Left lung (tissue), 10 donors: ENCODE results near the gene SOX12. TPM values are rescaled to one million over a fixed set of nuclear protein-coding genes. Genes with fewer than 3 reads are reported as not detected.
"Not testable (repeated sequence)": the region's sequence is repeated elsewhere in the genome, so short reads cannot be mapped to it uniquely, and the experiment has no call there.

Experiments used
- ATAC-seq: fragments of 200-7000 bp; cut with Tn5 transposase; one replicate; pipeline ENCODE4 v1.9.1; 2020; ENCODE audit warnings: moderate library complexity
- DNase-seq, 4 donors: peaks; one replicate each; pipeline ENCODE4 v3.0.0-alpha.2; 2013 to 2020
- H3K27ac ChIP-seq, 2 donors: fragments of 200-600 bp; sonication (generic) in 1 of 2; one replicate each; pipeline versions ENCODE4 v1.5.0 to v1.8.0; 2020 to 2021
- H3K27me3 ChIP-seq, 2 donors: fragments of 200-600 bp; sonication (generic) in 1 of 2; one replicate each; pipeline versions ENCODE4 v1.5.0 to v1.8.0; 2020 to 2021
- H3K36me3 ChIP-seq, 2 donors: fragments of 200-600 bp; sonication (generic) in 1 of 2; one replicate each; pipeline versions ENCODE4 v1.5.0 to v1.8.0; 2020 to 2021
- H3K4me1 ChIP-seq, 2 donors: fragments of 200-600 bp; one replicate each; pipeline ENCODE4 v1.8.0; 2021
- H3K4me3 ChIP-seq, 2 donors: fragments of 200-600 bp; sonication (generic) in 1 of 2; one replicate each; pipeline versions ENCODE4 v1.5.0 to v1.8.0; 2020 to 2021; ENCODE audit warnings: mild to moderate bottlenecking in 1 of 2
- H3K9me3 ChIP-seq, 2 donors: fragments of 200-600 bp; sonication (generic) in 1 of 2; one replicate each; pipeline versions ENCODE4 v1.5.0 to v1.8.0; 2020 to 2021
- intact Hi-C, 2 donors: fragments of 100-400 bp; cut with DNase I; formaldehyde crosslinking; loops; one replicate each; pipeline versions ENCODE4 v1.11.2 to v1.14.2; 2022
- polyA plus RNA-seq, 6 donors: library from polyadenylated mRNA; unstranded; fragments of 120-200 nt; gene quantifications; one replicate each; pipeline ENCODE4 v1.2.1, GENCODE V29; 2013; ENCODE audit not compliant: insufficient read length in 6 of 6
- total RNA-seq, 2 donors: library from RNA; stranded (reverse); fragmentation: NEBNext Ultra II Directional; extraction: Animal tissue kit (Norgen Biotek cat#: 25700); gene quantifications; one replicate each; pipeline ENCODE4 v1.2.1, GENCODE V29; 2021
- TF ChIP-seq, protein P1 (sequence below), 2 donors: fragments of 200-600 bp; sonication (generic) in 1 of 2; IDR thresholded peaks; one replicate each; pipeline versions ENCODE4 v1.5.0 to v1.8.0; 2021; ENCODE audit warnings: antibody characterized with exemption in 2 of 2
- donor health status: DM: no; HTN: yes; CAD: no.
- donor health status: DM: no; HTN: no; CAD: no.

SOX12 gene
- total and polyA plus RNA-seq, 8 donors = 14.0 to 39.3 (median 30.6) TPM

DNA sequence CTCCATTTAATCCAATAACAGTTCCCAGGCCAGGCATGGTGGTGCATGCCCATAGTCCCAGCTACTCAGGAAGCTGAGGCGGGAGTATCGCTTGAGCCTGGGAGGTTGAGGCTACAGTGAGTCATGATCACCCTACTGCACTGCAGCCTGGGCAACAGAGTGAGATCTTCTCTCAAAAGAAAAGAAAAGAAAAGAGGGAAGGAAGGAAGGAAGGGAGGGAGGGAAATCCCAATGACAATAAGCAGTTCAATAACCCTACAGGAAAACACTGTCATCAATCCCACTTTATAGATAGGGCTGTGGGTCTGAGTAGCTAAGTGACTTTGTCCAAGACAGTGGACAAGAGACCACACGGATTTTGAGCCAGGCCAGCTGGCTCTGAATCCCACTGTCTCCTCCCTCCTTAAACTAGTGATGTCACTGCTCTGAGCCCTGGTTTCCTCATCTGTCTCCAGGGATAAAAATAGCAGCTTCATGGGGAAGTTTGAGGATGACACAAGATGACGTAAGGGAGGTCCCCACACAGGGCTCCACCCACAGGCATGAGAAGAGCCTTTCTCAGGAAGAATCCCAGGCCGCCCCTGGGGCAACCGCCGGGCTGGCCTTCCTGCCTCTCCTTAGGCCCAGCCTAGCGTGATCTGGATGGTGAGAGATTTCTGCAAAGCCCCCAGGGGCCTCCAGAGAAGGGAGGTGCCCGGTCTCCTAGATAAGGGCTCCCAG is 48.0 kb downstream of the SOX12 start:
- peak; percentile 8 for ATAC-seq

DNA sequence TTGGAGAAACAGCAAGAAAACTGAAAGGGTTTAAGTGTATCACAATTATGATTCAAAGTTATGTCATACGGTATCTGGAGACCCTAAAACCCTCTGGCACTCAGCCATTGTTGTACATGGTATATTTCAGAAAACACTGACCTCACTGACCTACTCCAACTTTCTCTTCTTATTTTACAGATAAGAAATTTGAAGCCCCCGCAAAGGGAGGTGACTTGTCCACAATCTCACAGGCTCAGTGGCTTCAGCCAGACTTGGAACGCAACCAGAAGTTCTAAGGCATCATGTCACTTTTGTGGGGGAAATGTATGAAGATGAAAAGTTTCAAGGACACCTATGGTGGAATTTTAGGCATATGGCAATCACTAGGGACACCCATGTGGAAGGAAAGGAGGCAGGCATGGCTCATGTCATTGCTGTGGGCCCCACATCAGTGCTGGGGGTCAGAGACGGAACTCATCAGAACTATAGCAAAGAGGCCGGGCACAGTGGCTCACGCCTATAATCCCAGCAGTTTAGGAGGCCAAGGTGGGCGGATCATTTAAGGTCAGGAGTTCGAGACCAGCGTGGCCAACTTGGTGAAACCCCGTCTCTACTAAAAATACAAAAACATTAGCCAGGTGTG is 50.0 kb downstream of the SOX12 start:
- intact Hi-C loops = no loop called here
- ATAC-seq = no peak
- DNase-seq = no peak
- Histone ChIP-seq H3K9me3 (no peaks in the 10 kb centered on the region), H3K4me1 (peaks cover 21 to 46% of the 10 kb centered on the region in 2 donors), H3K4me3 (no peak overlapping the region), H3K36me3 (no peaks in the 10 kb centered on the region), H3K27me3 (no peaks in the 10 kb centered on the region), H3K27ac (no peak overlapping the region)
- TF ChIP-seq, protein P1, sequence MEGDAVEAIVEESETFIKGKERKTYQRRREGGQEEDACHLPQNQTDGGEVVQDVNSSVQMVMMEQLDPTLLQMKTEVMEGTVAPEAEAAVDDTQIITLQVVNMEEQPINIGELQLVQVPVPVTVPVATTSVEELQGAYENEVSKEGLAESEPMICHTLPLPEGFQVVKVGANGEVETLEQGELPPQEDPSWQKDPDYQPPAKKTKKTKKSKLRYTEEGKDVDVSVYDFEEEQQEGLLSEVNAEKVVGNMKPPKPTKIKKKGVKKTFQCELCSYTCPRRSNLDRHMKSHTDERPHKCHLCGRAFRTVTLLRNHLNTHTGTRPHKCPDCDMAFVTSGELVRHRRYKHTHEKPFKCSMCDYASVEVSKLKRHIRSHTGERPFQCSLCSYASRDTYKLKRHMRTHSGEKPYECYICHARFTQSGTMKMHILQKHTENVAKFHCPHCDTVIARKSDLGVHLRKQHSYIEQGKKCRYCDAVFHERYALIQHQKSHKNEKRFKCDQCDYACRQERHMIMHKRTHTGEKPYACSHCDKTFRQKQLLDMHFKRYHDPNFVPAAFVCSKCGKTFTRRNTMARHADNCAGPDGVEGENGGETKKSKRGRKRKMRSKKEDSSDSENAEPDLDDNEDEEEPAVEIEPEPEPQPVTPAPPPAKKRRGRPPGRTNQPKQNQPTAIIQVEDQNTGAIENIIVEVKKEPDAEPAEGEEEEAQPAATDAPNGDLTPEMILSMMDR (IDR thresholded peaks at IDR 0.05) = no peak

More for the DNA sequence above, 48.0 kb downstream of the SOX12 start:
- peaks cover 21 to 45% of the 10 kb centered on the region in 2 donors for H3K4me1 ChIP-seq
- H3K4me3 ChIP-seq = no peak overlapping the region
- peak overlapping the region; percentile 79 to 82 for H3K27ac ChIP-seq
- H3K9me3 ChIP-seq = no peaks in the 10 kb centered on the region
- no peaks in the 10 kb centered on the region for H3K36me3 ChIP-seq
- TF ChIP-seq, protein P1 (IDR thresholded peaks at IDR 0.05) = no peak
- no peaks in the 10 kb centered on the region for H3K27me3 ChIP-seq
- peak in 3 of 4 donors; percentile 39 to 85 (median 67) for DNase-seq
- intact Hi-C loops = no loop called here

DNA sequence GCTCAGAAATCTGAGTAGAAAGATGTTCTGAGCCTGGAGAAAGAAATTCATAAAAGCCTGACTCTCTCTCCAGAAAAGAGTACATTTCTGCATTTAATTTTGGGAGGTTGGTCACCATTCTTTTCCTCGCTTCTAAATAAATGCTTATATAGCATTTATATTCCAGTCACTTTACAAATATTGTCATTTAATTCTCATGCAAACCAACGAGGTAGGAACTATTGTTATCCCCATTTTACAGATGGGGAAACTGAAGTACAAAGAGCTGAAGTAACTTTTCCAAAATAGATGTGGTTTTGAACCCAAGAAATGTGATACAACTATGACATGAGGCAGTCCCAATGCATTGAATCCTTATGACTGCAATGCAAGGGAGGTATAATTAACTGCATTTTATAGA is 50.7 kb downstream of the SOX12 start:
- Histone ChIP-seq H3K27me3 (no peaks in the 10 kb centered on the region), H3K9me3 (no peaks in the 10 kb centered on the region), H3K27ac (no peak overlapping the region), H3K4me3 (no peak overlapping the region), H3K4me1 (peaks cover 15 to 43% of the 10 kb centered on the region in 2 donors), H3K36me3 (no peaks in the 10 kb centered on the region)
- intact Hi-C loops = no loop called here
- TF ChIP-seq, protein P1 (IDR thresholded peaks at IDR 0.05) = no peak
- DNase-seq (no peak), ATAC-seq (no peak)

DNA sequence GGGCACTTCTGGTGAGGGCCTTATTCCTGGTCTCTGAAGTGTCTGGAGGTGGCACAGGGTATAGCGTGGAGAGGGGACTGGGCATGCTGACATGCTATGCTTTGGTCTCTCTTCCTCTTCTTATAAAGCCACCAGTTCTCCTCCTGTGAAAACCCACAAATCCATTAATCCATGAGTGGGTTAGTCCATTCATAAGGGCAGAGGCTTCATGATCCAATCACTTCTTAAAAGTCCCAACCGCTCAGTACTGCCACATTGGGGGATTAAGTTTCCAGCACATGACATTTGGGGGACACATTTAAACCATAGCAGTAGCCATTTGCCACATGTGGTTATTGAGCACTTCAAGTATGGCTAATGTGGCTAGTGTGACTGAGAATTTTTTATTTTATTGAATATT is 51.4 kb downstream of the SOX12 start:
- Histone ChIP-seq H3K9me3 (no peaks in the 10 kb centered on the region), H3K27me3 (no peaks in the 10 kb centered on the region), H3K4me1 (peaks cover 9 to 39% of the 10 kb centered on the region in 2 donors), H3K36me3 (no peaks in the 10 kb centered on the region), H3K4me3 (no peak overlapping the region), H3K27ac (no peak overlapping the region)
- ATAC-seq = no peak
- intact Hi-C loops = no loop called here
- no peak for DNase-seq
- TF ChIP-seq, protein P1 (IDR thresholded peaks at IDR 0.05) = no peak

DNA sequence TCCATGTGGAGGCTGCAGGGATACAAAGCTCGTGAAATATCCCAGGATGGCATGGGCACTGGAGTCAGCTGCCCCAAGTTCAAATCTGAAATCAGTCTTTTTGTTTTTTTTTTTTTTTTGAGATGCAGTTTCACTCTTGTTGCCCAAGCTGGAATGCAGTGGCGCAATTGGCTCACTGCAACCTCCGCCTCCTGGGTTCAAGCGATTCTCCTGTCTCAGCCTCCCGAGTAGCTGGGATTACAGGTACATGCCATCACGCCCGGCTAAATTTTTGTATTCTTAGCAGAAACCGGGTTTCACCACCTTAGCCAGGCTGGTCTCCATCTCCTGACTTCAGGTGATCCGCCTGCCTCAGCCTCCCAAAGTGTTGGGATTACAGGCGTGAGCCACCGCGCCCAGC is 52.2 kb downstream of the SOX12 start:
- H3K4me1 ChIP-seq = peaks cover 3 to 39% of the 10 kb centered on the region in 2 donors
- H3K4me3 ChIP-seq, H3K9me3 ChIP-seq, H3K36me3 ChIP-seq, H3K27me3 ChIP-seq, ATAC-seq, DNase-seq, intact Hi-C loops, H3K27ac ChIP-seq: not testable (repeated sequence)
